Trophoblast cell (in vitro differentiated cells and primary cell): Measurements from ENCODE around the gene KLC3.

ENCODE experiments used
- DNase-seq, 2 donors: peaks; one replicate each; pipeline ENCODE4 v3.0.0-alpha.2; 2016
- H2AFZ ChIP-seq: 2 replicates; pipeline ENCODE4 v1.6.1; 2013; ENCODE audit warnings: low read length, moderate library complexity, mild to moderate bottlenecking; ENCODE audit not compliant: insufficient read depth, poor library complexity
- H2AK5ac ChIP-seq: 2 replicates; pipeline ENCODE4 v1.6.1; 2013; ENCODE audit warnings: mild to moderate bottlenecking, low read length
- H2BK120ac ChIP-seq: 2 replicates; pipeline ENCODE4 v1.6.1; 2013; ENCODE audit warnings: low read length, mild to moderate bottlenecking, moderate library complexity; ENCODE audit not compliant: insufficient read depth, poor library complexity
- H2BK12ac ChIP-seq: 2 replicates; pipeline ENCODE4 v1.6.1; 2013; ENCODE audit warnings: mild to moderate bottlenecking, low read length, moderate library complexity
- H2BK5ac ChIP-seq: 2 replicates; pipeline ENCODE4 v1.6.1; 2013; ENCODE audit warnings: low read length, low read depth, moderate library complexity, mild to moderate bottlenecking; ENCODE audit not compliant: poor library complexity
- H3K14ac ChIP-seq: 2 replicates; pipeline ENCODE4 v1.6.1; 2013; ENCODE audit warnings: mild to moderate bottlenecking, low read length
- H3K18ac ChIP-seq: 2 replicates; pipeline ENCODE4 v1.6.1; 2013; ENCODE audit warnings: mild to moderate bottlenecking, low read length
- H3K23ac ChIP-seq: 2 replicates; pipeline ENCODE4 v1.6.1; 2013; ENCODE audit warnings: low read length
- H3K27ac ChIP-seq: 2 replicates; pipeline ENCODE4 v1.5.1; 2013; ENCODE audit warnings: low read depth, mild to moderate bottlenecking, inconsistent platforms, low read length, moderate library complexity
- H3K27me3 ChIP-seq: 2 replicates; pipeline ENCODE4 v1.6.1; 2013; ENCODE audit warnings: inconsistent platforms, mild to moderate bottlenecking, low read length, moderate library complexity; ENCODE audit not compliant: insufficient read depth
- H3K36me3 ChIP-seq, 2 experiments: 1 replicate in 1 of 2; 2 replicates in 1 of 2; pipeline ENCODE4 v1.6.1; 2013; ENCODE audit warnings: low read length in 2 of 2, mild to moderate bottlenecking in 2 of 2, moderate library complexity in 1 of 2; ENCODE audit not compliant: insufficient read depth in 2 of 2, control insufficient read depth in 1 of 2
- H3K4ac ChIP-seq: 2 replicates; pipeline ENCODE4 v1.6.1; 2013; ENCODE audit warnings: low read depth, mild to moderate bottlenecking, low read length, moderate library complexity
- H3K4me1 ChIP-seq, 2 experiments: 1 replicate in 1 of 2; 2 replicates in 1 of 2; pipeline ENCODE4 v1.6.1; 2013; ENCODE audit warnings: low read length in 2 of 2, mild to moderate bottlenecking in 2 of 2, moderate library complexity in 1 of 2; ENCODE audit not compliant: insufficient read depth in 2 of 2, control insufficient read depth in 1 of 2
- H3K4me2 ChIP-seq: 2 replicates; pipeline ENCODE4 v1.6.1; 2013; ENCODE audit warnings: inconsistent platforms, mild to moderate bottlenecking, low read length, moderate library complexity
- H3K4me3 ChIP-seq: 2 replicates; pipeline ENCODE4 v1.5.1; 2013; ENCODE audit warnings: mild to moderate bottlenecking, low read depth, low read length, inconsistent platforms
- H3K79me1 ChIP-seq: one replicate; pipeline ENCODE4 v1.6.1; 2013; ENCODE audit warnings: low read length
- H3K79me2 ChIP-seq: 2 replicates; pipeline ENCODE4 v1.6.1; 2013; ENCODE audit warnings: low read length, mild to moderate bottlenecking; ENCODE audit not compliant: control insufficient read depth, insufficient read depth, poor library complexity
- H3K9ac ChIP-seq: 2 replicates; pipeline ENCODE4 v1.6.1; 2013; ENCODE audit warnings: mild to moderate bottlenecking, low read length
- H3K9me3 ChIP-seq: 2 replicates; pipeline ENCODE4 v1.6.1; 2013; ENCODE audit warnings: low read depth, mild to moderate bottlenecking, control low read depth, inconsistent platforms, low read length; ENCODE audit not compliant: insufficient read depth
- H4K12ac ChIP-seq: 2 replicates; pipeline ENCODE4 v1.6.1; 2013; ENCODE audit warnings: low read depth, mild to moderate bottlenecking, low read length, moderate library complexity
- H4K8ac ChIP-seq: 2 replicates; pipeline ENCODE4 v1.6.1; 2013; ENCODE audit warnings: low read depth, mild to moderate bottlenecking, low read length, moderate library complexity
- H4K91ac ChIP-seq: one replicate; pipeline ENCODE4 v1.6.1; 2013; ENCODE audit warnings: low read depth, mild to moderate bottlenecking, low read length, moderate library complexity
- WGBS: extraction: QIAGEN DNeasy Blood & Tissue Kit; methylation state at CpG from one replicate; pipeline ENCODE4 v1.1.7; 2013; ENCODE audit warnings: missing lambda C conversion rate; ENCODE audit not compliant: insufficient read length, insufficient coverage; ENCODE audit errors: extremely low coverage; 5-methylcytosine and 5-hydroxymethylcytosine counted together

KLC3 gene

DNA sequence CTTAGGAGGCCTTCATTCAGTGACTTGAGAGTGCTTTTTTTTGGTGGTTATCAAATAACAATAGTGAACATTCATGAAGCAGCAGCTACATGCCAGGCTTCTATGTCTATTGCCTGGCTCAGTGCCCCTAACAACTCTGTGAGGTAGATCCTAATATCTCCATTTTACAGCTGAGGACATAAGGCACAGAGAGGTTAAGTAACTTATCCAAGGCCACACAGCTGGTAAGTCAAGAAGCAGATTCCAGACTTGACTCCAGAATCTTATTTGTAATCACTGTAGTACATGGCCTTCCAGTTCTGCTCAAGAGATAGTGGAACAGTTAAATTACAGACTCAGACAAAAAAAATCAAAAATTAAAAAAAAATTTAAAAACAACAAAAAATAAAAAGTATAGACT is 44.7 kb upstream of the KLC3 start:
- no peak for DNase-seq
- Histone ChIP-seq H3K4me1 (no peaks in the 10 kb centered on the region), H3K23ac (no peak overlapping the region), H4K12ac (no peak overlapping the region), H3K27ac (no peak overlapping the region), H3K4me2 (no peak overlapping the region), H3K79me2 (no peaks in the 10 kb centered on the region), H2BK5ac (no peak overlapping the region), H3K4ac (no peak overlapping the region), H2AFZ (no peak overlapping the region), H3K14ac (no peak overlapping the region), H3K4me3 (no peak overlapping the region), H4K8ac (no peak overlapping the region), H3K9ac (no peak overlapping the region), H2BK12ac (no peak overlapping the region), H3K79me1 (no peaks in the 10 kb centered on the region), H3K9me3 (peaks cover 4% of the 10 kb centered on the region), H2AK5ac (no peak overlapping the region), H3K36me3 (peaks cover 43% of the 10 kb centered on the region in 2 experiments), H3K18ac (no peak overlapping the region), H2BK120ac (no peak overlapping the region), H3K27me3 (no peaks in the 10 kb centered on the region), H4K91ac (no peak overlapping the region)

DNA sequence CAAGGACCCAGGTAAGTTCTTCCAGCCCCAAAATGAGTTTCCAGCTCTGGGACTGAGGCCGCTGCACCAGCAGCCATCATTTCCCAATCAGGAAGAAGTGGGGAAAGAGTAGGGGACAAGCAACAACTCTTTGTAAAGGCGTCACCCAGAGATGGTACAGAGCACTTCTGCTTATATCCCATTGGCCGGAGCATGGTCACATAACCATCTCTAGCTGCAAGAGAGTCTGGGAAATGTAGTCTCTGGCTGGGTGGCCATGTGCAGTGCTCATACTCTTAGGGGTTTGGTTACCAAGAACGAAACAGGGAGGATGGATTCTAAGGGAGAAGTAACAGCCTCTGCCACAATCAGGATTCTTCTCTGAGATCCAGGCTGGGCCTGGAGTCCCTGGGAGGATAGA is 44.2 kb upstream of the KLC3 start:
- H3K4me2 ChIP-seq, result no peak overlapping the region
- H4K91ac ChIP-seq, result no peak overlapping the region
- H3K27me3 ChIP-seq, result no peaks in the 10 kb centered on the region
- H3K14ac ChIP-seq, result no peak overlapping the region
- H3K4ac ChIP-seq, result no peak overlapping the region
- H3K9ac ChIP-seq, result no peak overlapping the region
- peaks cover 4% of the 10 kb centered on the region for H3K9me3 ChIP-seq
- H2BK120ac ChIP-seq, result no peak overlapping the region
- no peaks in the 10 kb centered on the region for H3K79me2 ChIP-seq
- no peaks in the 10 kb centered on the region for H3K79me1 ChIP-seq
- H3K36me3 ChIP-seq, result peaks cover 39% of the 10 kb centered on the region in 2 experiments
- H2BK5ac ChIP-seq, result no peak overlapping the region
- no peaks in the 10 kb centered on the region for H3K4me1 ChIP-seq
- H3K4me3 ChIP-seq, result no peak overlapping the region
- no CpG with 5 or more reads among the region's 4 CpGs for WGBS
- H4K12ac ChIP-seq, result no peak overlapping the region
- no peak for DNase-seq
- H2AK5ac ChIP-seq, result no peak overlapping the region
- H3K23ac ChIP-seq, result no peak overlapping the region
- no peak overlapping the region for H3K18ac ChIP-seq
- H2AFZ ChIP-seq, result no peak overlapping the region
- no peak overlapping the region for H2BK12ac ChIP-seq
- H4K8ac ChIP-seq, result no peak overlapping the region
- no peak overlapping the region for H3K27ac ChIP-seq

DNA sequence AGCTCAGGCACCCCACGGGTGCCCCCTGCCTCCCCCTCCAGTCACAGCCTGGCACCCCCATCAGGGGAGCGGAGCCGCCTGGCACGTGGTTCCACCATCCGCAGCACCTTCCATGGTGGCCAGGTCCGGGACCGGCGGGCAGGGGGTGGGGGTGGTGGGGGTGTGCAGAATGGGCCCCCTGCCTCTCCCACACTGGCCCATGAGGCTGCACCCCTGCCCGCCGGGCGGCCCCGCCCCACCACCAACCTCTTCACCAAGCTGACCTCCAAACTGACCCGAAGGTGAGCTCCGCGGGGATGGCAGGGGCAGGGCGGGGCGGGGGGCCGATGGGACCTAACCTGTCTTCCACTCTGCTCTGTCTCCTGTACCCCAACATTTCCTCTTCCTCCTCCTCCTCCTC is 42.9 kb upstream of the KLC3 start:
- no peaks in the 10 kb centered on the region for H3K79me2 ChIP-seq
- peaks cover 32 to 40% of the 10 kb centered on the region in 2 experiments for H3K36me3 ChIP-seq
- no peak for DNase-seq
- no peaks in the 10 kb centered on the region for H3K4me1 ChIP-seq
- no peak overlapping the region for H2BK12ac ChIP-seq
- H4K12ac ChIP-seq, result no peak overlapping the region
- H2AK5ac ChIP-seq, result no peak overlapping the region
- no peaks in the 10 kb centered on the region for H3K27me3 ChIP-seq
- no peak overlapping the region for H3K9ac ChIP-seq
- WGBS, result no CpG with 5 or more reads among the region's 18 CpGs
- H4K91ac ChIP-seq, result no peak overlapping the region
- no peak overlapping the region for H3K14ac ChIP-seq
- H4K8ac ChIP-seq, result no peak overlapping the region
- no peak overlapping the region for H2BK5ac ChIP-seq
- no peak overlapping the region for H2BK120ac ChIP-seq
- H3K4me3 ChIP-seq, result no peak overlapping the region
- H3K4ac ChIP-seq, result no peak overlapping the region
- H2AFZ ChIP-seq, result no peak overlapping the region
- no peak overlapping the region for H3K18ac ChIP-seq
- H3K4me2 ChIP-seq, result no peak overlapping the region
- no peak overlapping the region for H3K27ac ChIP-seq
- H3K79me1 ChIP-seq, result no peaks in the 10 kb centered on the region
- H3K23ac ChIP-seq, result no peak overlapping the region
- H3K9me3 ChIP-seq, result peaks cover 2% of the 10 kb centered on the region

DNA sequence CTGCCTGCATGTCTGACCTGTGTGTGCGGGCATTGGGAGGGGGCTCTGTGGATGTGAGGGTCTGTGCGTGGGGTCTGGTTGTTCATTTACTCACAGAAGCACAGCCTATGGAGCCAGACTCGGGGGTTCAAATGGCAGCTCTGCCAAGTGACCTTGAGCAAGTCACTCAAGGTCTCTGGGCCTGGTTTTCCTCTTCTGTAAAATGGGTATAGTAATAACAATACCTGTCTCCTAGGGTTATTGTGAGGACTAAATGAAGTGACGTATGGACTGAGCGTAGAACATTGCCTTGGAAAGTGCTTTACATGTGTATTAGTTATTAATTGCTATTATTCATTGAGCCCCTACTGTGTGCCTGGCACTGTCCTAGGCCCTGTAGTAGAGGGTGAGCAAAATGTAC is 42.3 kb upstream of the KLC3 start:
- H3K4me1 ChIP-seq, result no peaks in the 10 kb centered on the region
- no peak overlapping the region for H2BK120ac ChIP-seq
- no peak overlapping the region for H4K12ac ChIP-seq
- no peak overlapping the region for H3K23ac ChIP-seq
- DNase-seq, result no peak
- no peak overlapping the region for H2BK12ac ChIP-seq
- no peak overlapping the region for H3K14ac ChIP-seq
- no peak overlapping the region for H3K4me2 ChIP-seq
- H2BK5ac ChIP-seq, result no peak overlapping the region
- H3K9ac ChIP-seq, result no peak overlapping the region
- no CpG with 5 or more reads among the region's 5 CpGs for WGBS
- peaks cover 32 to 42% of the 10 kb centered on the region in 2 experiments for H3K36me3 ChIP-seq
- no peak overlapping the region for H3K27ac ChIP-seq
- no peak overlapping the region for H3K4me3 ChIP-seq
- H3K79me2 ChIP-seq, result no peaks in the 10 kb centered on the region
- H3K4ac ChIP-seq, result no peak overlapping the region
- H2AK5ac ChIP-seq, result no peak overlapping the region
- H3K18ac ChIP-seq, result no peak overlapping the region
- no peak overlapping the region for H4K8ac ChIP-seq
- H4K91ac ChIP-seq, result no peak overlapping the region
- no peaks in the 10 kb centered on the region for H3K27me3 ChIP-seq
- no peaks in the 10 kb centered on the region for H3K79me1 ChIP-seq
- peaks cover 2% of the 10 kb centered on the region for H3K9me3 ChIP-seq
- no peak overlapping the region for H2AFZ ChIP-seq
